NCI-H146 treated with DMSO at 0.1 percent for 48 hours (cell line): ENCODE measurements around the gene TAF7.
"Not testable (repeated sequence)": the region's sequence is repeated elsewhere in the genome, so short reads cannot be mapped to it uniquely, and the experiment has no call there.

ENCODE experiments used
- DNase-seq: peaks from one replicate; lab custom pipeline; 2025; ENCODE audit not compliant: unreplicated experiment; lab: John Stamatoyannopoulos, UW

Gene TAF7

GRCh38 chr5:141338538-141339306, 18.1 kb upstream of the TAF7 start, which contains the start of gene PCDHGA2:
Gene PCDHGA2 (plus strand): TSS chr5:141338760.
- DNase-seq: no peak

- DNase-seq: not testable (repeated sequence)
Measured at GRCh38 chr5:141332571-141332970, 12.0 kb upstream of the TAF7 start.

DNA sequence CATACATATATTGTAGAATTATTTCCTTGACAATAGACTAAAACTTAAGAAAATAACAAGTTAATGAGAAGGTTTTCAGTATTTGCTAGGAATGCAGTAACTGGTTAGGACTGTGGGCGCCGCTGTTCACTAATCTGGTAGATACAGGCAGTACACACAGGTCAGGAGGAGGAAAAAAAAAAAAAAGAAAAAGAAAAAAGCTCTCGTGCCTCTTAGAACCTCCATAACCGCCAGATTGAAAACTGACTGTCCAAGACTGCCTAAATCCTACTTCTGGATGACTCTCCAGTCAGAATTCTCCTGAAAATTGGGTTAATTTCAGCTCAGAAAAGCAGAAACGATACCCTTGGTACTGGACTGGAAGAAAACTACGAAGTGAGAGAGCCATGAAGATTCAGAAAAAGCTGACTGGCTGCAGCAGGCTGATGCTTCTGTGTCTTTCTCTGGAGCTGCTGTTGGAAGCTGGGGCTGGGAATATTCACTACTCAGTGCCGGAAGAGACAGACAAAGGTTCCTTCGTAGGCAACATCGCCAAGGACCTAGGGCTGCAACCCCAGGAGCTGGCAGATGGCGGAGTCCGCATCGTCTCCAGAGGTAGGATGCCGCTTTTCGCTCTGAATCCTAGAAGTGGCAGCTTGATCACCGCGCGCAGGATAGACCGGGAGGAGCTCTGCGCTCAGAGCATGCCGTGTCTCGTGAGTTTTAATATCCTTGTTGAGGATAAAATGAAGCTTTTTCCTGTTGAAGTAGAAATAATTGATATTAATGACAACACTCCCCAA, 9.9 kb upstream of the TAF7 start, which contains the start of gene PCDHGA1:
Gene PCDHGA1, plus strand, starts transcription at position 216 of the 782 bp plus-strand sequence.
- DNase-seq: no peak

GRCh38 chr5:141328231-141328630, 7.6 kb upstream of the TAF7 start:
- no peak for DNase-seq

- DNase-seq: peak; percentile 63
Measured at GRCh38 chr5:141326088-141326854, 5.7 kb upstream of the TAF7 start.

DNA sequence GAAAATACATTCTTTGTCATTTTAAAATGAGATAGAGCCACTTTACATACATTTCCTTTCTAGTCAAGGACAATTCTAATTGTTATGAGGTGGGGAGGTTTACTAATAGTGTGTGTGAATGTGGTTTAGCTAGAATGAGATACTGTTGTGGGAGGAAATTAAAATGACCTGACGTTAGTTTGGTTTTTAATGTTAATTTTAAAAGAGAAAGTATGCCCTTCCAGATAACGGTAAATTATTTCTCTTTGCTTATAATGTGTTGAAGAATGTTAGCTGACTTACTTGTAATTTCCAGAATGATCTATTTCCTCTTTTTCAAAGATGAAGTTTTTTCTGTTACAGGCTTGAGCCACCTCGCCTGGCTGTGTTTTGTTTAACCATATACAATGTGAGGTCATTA, 1.7 kb upstream of the TAF7 start:
- no peak for DNase-seq

DNA sequence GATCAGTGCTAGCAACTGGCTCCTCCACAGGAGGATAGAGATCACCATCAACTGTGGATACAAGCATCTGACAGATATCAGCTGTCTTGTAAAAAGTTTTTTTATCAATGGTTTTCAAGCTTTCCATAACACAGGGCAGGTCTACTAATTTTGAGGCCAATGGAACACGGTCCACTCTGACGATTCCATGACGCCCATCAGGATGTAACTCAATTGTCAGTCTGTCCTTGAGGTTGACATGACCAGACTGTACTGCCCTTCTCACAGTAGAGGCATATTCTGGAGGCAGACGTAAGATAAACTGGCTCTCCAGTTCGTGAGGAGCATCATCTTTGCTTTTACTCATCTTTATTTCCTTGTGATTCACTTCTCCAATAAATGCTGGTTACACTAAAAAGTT, 885 bp downstream of the TAF7 start:
- DNase-seq: no peak

GRCh38 chr5:141319202-141319601, 1.4 kb downstream of the TAF7 start:
- DNase-seq: no peak

DNA sequence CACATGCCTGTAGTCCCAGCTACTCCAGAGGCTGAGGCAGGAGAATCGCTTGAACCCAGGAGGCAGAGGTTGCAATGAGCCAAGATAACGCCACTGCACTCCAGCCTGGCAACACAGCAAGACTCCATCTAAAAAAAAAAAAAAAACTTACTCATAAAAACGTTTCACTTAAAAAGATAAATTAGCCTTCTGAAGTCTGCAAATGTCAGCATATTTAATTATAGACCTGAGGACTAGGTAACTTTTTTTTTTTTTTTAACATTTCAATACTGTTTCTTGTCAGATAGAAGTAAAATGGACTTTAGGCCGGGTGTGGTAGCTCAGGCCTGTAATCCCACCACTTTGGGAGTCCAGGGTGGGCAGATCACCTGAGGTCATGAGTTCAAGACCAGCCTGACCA, 3.6 kb downstream of the TAF7 start:
- DNase-seq: not testable (repeated sequence)

- DNase-seq: no peak
Measured at GRCh38 chr5:141313711-141314110, 6.9 kb downstream of the TAF7 start.

DNA sequence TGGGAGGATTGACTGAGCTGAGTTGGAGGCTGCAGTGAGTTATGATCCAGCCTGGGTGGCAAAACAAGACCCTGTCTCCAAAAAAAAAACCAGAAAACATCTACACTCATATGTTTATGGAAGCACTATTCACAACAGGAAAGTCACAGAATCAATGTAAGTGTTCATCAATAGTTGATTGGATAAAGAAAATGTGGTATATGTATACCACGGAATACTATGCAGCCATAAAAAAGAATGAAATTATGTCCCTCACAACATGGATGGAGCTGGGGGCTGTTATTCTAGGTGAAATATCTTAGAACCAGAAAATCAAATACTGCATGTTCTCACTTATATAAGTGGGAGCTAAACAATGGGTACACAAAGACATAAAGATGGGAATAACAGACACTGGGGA, 14.0 kb downstream of the TAF7 start:
- DNase-seq: no peak

GRCh38 chr5:141303756-141304155, 16.8 kb downstream of the TAF7 start, which contains the start of gene SLC25A2:
Gene SLC25A2 (minus strand): TSS chr5:141304049. CDS start chr5:141303865, 184 bp downstream.
- no peak for DNase-seq

DNA sequence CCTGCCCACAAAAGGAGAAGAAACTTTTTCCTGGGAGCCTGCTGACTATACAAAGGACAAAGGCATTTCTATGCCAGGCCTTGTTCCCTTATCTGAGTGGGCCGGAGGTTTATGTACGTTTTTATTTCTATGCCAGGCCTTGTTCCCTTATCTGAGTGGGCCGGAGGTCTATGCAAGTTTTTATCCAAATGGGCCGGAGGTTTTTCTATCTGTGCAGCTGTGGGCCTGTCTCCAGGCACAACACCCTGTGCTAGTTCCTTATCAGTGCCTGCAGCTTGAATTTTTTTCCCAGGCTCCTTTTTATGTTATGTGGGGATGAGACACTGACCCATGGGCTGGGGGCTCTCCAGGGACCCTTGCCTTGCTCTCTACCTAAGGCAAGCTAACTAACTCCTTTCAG, 22.2 kb downstream of the TAF7 start:
- DNase-seq: no peak

DNA sequence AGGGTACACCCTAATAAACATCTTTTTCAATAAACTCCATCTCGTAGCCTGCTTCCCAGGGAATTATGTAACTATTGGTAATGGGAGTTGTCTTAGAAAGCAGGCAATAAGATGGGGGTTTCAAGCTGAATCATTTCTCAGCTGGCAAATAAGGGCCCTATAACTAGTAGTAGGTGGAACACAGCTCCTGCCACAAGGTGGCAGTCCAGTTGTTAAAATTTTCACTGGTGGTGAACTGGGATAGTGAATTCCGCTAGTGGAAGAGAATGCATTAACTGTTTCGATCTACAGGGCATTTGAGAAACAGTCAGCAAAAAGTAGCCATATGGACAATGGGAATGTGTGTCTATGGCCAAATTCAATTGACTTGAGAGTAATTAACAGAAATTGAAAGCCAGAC, 47.7 kb downstream of the TAF7 start:
- no peak for DNase-seq

DNA sequence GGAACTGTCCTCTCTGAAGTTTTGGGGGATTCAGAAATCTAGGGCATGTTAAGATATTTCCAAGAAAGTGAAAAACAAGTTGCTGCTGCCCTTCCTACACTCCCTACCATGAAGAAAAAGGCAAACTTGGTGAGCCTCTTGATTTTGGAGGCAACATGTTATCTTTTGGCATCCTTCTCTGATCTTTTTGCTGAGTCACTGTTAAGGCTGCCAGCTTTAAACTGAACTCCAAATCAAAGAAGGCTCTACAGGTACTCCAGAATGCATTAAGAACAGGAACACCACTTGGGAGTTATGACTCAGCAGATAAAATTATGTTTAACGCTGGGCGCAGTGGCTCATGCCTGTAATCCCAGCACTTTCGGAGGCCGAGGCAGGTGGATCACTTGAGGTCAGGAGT, 51.4 kb downstream of the TAF7 start:
- DNase-seq: no peak
